ENCODE measurements around the gene DEFB132.

DEFB132 gene

DNA sequence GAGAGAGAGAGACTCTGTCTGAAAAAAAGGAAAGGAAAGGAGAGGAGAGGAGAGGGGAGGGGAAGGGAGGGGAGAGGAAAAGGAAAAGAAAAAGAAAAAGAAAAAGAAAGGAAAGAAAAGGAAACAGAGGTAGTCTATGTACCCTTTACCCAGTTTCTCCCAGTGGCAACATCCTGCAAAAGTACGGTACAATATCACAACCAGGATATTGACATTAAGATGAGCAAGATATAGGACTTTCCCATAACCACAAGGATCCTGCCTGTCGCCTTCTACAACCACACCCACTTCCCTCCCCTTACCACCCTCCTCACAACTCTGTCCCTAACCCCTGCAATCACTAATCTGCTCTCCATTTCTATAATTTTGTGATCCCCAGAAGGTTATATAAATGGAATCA lies 29.0 kb downstream of the DEFB132 start:
- Histone ChIP-seq H3K27me3 (ENCODE audit: control insufficient read depth, insufficient read depth, low read length) (peaks cover 12% of the 10 kb centered on the region), H3K9me3 (ENCODE audit: control insufficient read depth, insufficient read depth, low read length) (no peaks in the 10 kb centered on the region), H3K9ac (ENCODE audit: low read depth, low read length) (no peak overlapping the region), H3K36me3 (ENCODE audit: control insufficient read depth, insufficient read depth, low read length) (no peaks in the 10 kb centered on the region), H3K4me3 (ENCODE audit: low read depth, low read length) (no peak overlapping the region), H3K4me1 (ENCODE audit: control insufficient read depth, insufficient read depth, low read length) (peaks cover 4% of the 10 kb centered on the region)

DNA sequence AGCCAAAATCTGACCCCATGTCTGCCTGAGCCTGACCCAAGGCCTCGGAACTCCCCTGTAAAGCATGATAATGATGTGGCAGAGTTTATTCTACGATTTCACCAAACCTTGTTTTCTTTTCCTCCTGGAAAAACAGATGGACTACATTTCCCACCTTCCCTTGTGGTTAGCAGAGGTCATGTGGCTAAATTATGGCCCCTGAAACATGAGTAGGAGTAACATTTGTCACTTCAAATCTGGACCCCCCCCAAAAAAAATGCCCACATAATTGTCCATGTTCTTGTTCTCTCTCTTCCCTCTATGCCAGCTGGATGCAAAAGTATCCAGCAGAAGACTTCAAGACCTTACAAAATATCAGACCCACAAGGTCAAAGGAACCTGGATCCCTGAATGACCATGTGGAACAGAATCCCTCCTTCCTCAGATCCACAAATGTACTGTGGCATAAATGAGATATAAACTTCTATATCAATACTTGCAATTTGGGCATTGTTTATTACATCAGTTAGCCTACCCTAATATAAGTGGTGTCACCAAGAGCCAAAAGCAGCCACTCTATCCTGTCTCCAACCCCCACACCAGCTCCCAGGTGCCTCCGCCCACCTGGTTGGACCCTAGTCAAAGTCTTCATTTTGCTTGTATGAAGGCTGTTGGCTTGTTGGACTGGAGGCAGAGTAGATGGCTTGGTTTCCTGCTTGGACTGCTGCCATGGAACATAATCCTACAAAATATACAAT lies 31.6 kb downstream of the DEFB132 start:
- Histone ChIP-seq H3K4me1 (ENCODE audit: control insufficient read depth, insufficient read depth, low read length) (peaks cover 7% of the 10 kb centered on the region), H3K36me3 (ENCODE audit: control insufficient read depth, insufficient read depth, low read length) (no peaks in the 10 kb centered on the region), H3K27me3 (ENCODE audit: control insufficient read depth, insufficient read depth, low read length) (peaks cover 31% of the 10 kb centered on the region), H3K4me3 (ENCODE audit: low read depth, low read length) (peak overlapping the region; percentile 91), H3K9ac (ENCODE audit: low read depth, low read length) (no peak overlapping the region), H3K9me3 (ENCODE audit: control insufficient read depth, insufficient read depth, low read length) (no peaks in the 10 kb centered on the region)

DNA sequence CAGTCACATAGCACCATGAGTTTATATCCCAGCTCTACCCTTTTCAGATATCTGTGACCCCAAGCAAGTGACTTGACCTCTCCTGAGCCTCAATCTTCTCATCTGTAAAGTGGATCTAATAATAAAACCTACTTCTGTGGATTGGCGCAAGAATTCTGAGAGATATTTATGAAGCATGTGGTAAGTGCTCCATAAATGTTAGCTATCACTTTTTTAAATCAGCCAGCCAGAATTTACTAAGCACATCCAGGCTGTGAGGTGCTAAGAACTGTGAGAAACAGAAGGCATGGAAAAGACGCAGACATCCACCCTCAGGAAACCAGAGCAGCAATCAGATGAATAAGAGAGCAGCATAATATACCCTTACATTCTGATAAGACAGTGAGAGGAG lies 32.2 kb downstream of the DEFB132 start:
- Histone ChIP-seq H3K4me3 (ENCODE audit: low read depth, low read length) (peak overlapping the region; percentile 91), H3K36me3 (ENCODE audit: control insufficient read depth, insufficient read depth, low read length) (no peaks in the 10 kb centered on the region)

DNA sequence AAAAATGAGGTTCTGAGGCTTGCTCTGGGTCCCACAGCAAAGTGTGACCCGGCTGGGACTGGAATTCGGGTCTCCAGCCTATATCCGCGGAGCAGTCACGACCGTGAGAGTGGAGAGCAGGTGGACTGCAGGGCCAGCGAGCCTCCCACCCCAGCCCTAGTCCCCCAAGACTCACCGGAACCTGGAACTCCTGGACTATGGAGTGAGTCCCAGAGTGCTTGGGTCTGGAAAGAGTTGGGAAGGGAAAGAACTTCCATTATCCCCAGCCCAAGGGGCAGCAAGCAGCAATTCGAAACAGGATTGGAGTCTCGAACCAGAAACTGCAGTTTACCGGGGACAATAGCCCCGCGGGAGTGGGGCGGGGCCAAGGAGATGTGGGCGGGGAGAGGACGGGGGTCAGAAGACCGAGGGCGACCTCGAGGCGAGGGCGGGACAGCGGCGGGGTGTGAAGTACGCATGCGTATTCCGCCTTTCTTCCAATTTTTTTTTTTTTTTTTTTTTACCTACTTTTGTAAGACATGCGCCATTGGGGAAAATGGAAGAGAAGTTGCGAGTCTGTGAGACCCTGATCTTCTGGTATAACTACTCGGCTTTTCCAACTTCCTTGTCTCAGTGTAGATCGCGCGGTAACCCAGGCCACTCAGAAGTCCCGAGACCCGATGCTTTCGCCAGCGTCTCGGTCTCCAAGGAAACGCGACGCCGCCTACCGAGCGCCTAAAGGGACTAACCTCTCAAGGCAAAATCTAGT lies 32.7 kb downstream of the DEFB132 start, which contains the start of gene C20orf96:
TSS of gene C20orf96 (minus strand) at position 667 of the 748 bp plus-strand sequence. CDS start at position 527, 140 bp downstream.
- Histone ChIP-seq H3K9me3 (ENCODE audit: control insufficient read depth, insufficient read depth, low read length) (no peaks in the 10 kb centered on the region), H3K36me3 (ENCODE audit: control insufficient read depth, insufficient read depth, low read length) (no peaks in the 10 kb centered on the region), H3K27me3 (ENCODE audit: control insufficient read depth, insufficient read depth, low read length) (peaks cover 42% of the 10 kb centered on the region), H3K9ac (ENCODE audit: low read depth, low read length) (peak within 1 kb of the TSS; percentile 38), H3K4me3 (ENCODE audit: low read depth, low read length) (peak within 1 kb of the TSS; percentile 91), H3K4me1 (ENCODE audit: control insufficient read depth, insufficient read depth, low read length) (peaks cover 7% of the 10 kb centered on the region)

More for the DNA sequence above, 32.2 kb downstream of the DEFB132 start:
- H3K27me3 ChIP-seq (ENCODE audit: control insufficient read depth, insufficient read depth, low read length): peaks cover 36% of the 10 kb centered on the region
- peaks cover 7% of the 10 kb centered on the region for H3K4me1 ChIP-seq (ENCODE audit: control insufficient read depth, insufficient read depth, low read length)
- H3K9me3 ChIP-seq (ENCODE audit: control insufficient read depth, insufficient read depth, low read length): no peaks in the 10 kb centered on the region
- H3K9ac ChIP-seq (ENCODE audit: low read depth, low read length): peak overlapping the region; percentile 38

DNA sequence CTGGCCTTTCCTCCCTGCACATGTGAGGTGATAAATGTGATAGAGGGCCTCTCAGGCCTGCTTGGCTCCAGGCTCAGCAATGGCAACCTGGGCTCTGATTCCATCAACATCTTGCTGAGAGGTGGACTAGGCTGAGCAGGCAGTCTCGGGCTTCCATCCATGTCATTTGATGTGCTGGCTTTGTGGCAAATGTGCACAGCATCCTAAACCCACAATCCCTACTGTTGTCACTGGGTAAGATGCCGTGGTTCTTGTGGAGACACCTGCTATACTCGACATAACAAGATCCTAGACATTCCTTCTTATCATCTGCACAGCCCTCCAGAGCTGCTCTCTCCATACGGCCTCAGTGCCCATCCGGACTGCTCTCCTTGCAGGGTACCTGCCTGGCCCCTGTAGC lies 37.1 kb downstream of the DEFB132 start:
- H3K9me3 ChIP-seq (ENCODE audit: control insufficient read depth, insufficient read depth, low read length): no peaks in the 10 kb centered on the region
- peaks cover 55% of the 10 kb centered on the region for H3K27me3 ChIP-seq (ENCODE audit: control insufficient read depth, insufficient read depth, low read length)
- peaks cover 8% of the 10 kb centered on the region for H3K4me1 ChIP-seq (ENCODE audit: control insufficient read depth, insufficient read depth, low read length)
- no peak overlapping the region for H3K9ac ChIP-seq (ENCODE audit: low read depth, low read length)
- no peaks in the 10 kb centered on the region for H3K36me3 ChIP-seq (ENCODE audit: control insufficient read depth, insufficient read depth, low read length)
- H3K4me3 ChIP-seq (ENCODE audit: low read depth, low read length): no peak overlapping the region

DNA sequence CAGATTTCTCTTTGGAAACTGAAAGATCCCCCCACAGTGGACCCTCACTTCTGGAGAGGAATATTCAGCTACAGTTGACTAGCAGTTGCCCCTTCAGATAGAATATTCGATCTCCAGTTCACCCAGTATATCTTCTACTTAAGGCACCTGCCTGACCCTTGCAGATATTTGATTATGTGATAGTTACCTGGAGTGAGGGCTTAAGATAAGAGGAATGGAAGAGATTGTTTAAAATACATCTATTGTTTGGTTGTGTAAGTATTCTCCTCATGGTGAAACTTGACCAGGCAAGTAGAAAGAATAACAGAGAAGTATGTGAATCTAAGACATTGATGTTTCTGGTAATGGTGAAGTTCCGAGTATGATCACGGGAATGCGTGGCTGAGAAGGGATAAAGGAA lies 38.3 kb downstream of the DEFB132 start:
- Histone ChIP-seq H3K4me3 (ENCODE audit: low read depth, low read length) (no peak overlapping the region), H3K27me3 (ENCODE audit: control insufficient read depth, insufficient read depth, low read length) (peaks cover 54% of the 10 kb centered on the region), H3K9ac (ENCODE audit: low read depth, low read length) (no peak overlapping the region), H3K9me3 (ENCODE audit: control insufficient read depth, insufficient read depth, low read length) (no peaks in the 10 kb centered on the region), H3K4me1 (ENCODE audit: control insufficient read depth, insufficient read depth, low read length) (peaks cover 13% of the 10 kb centered on the region), H3K36me3 (ENCODE audit: control insufficient read depth, insufficient read depth, low read length) (no peaks in the 10 kb centered on the region)

DNA sequence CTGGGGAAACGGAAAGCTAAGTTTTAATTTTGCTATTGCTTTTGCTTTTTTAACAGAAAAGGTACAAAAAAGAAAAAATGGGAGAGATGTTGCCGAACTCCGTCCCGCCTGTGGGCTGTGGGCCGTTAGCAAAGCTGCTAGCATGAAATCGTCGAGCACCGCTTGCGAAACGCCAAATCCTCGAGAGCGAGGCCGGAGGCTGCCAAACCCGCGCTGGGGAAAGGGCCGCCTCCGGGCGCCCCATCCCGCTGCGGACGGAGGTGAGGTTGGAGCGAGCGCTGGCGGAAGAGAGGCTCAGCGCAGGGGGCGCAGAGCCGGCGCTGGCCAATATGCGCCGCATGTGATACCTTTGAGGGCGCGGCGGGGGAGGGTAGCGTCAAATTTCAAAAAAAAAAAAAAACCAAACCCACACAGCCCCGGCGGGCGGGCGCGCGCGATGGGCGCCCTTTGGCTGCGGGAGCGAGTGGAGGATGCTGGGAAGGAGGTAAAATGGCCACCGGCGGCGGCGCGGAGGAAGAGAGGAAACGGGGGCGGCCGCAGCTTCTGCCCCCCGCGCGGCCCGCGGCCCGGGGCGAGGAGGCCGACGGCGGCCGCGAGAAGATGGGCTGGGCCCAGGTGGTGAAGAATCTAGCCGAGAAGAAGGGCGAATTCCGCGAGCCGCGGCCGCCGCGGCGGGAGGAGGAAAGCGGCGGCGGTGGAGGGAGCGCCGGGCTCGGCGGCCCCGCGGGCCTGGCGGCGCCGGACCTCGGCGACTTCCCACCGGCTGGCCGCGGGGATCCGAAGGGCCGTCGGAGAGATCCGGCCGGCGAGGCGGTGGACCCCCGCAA lies 39.8 kb downstream of the DEFB132 start, which contains the start of gene ZCCHC3:
TSS of gene ZCCHC3 (plus strand) at position 473 of the 827 bp plus-strand sequence. CDS start at position 490, 17 bp downstream.
- Histone ChIP-seq H3K4me1 (ENCODE audit: control insufficient read depth, insufficient read depth, low read length) (peaks cover 20% of the 10 kb centered on the region), H3K36me3 (ENCODE audit: control insufficient read depth, insufficient read depth, low read length) (no peaks in the 10 kb centered on the region), H3K4me3 (ENCODE audit: low read depth, low read length) (peak within 1 kb of the TSS; percentile 72), H3K9me3 (ENCODE audit: control insufficient read depth, insufficient read depth, low read length) (no peaks in the 10 kb centered on the region), H3K9ac (ENCODE audit: low read depth, low read length) (peak within 1 kb of the TSS; percentile 29), H3K27me3 (ENCODE audit: control insufficient read depth, insufficient read depth, low read length) (peaks cover 39% of the 10 kb centered on the region)

DNA sequence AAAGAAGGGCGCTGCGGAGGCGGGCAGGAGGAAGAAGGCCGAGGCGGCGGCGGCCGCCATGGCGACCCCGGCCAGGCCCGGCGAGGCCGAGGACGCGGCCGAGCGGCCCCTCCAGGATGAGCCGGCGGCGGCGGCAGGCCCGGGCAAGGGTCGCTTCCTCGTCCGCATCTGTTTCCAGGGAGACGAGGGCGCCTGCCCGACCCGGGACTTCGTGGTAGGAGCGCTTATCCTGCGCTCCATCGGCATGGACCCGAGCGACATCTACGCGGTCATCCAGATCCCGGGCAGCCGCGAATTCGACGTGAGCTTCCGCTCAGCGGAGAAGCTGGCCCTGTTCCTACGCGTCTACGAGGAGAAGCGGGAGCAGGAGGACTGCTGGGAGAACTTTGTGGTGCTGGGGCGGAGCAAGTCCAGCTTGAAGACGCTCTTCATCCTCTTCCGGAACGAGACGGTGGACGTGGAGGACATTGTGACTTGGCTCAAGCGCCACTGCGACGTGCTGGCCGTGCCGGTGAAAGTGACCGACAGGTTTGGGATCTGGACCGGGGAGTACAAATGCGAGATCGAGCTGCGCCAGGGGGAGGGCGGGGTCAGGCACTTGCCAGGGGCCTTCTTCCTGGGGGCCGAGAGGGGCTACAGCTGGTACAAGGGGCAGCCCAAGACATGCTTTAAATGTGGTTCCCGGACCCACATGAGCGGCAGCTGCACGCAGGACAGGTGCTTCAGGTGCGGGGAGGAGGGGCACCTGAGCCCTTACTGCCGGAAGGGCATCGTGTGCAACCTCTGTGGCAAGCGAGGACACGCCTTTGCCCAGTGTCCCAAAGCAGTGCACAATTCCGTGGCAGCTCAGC lies 40.6 kb downstream of the DEFB132 start:
- H3K4me3 ChIP-seq (ENCODE audit: low read depth, low read length): peak overlapping the region; percentile 72
- H3K36me3 ChIP-seq (ENCODE audit: control insufficient read depth, insufficient read depth, low read length): no peaks in the 10 kb centered on the region
- H3K9ac ChIP-seq (ENCODE audit: low read depth, low read length): peak overlapping the region; percentile 29
- peaks cover 23% of the 10 kb centered on the region for H3K4me1 ChIP-seq (ENCODE audit: control insufficient read depth, insufficient read depth, low read length)
- peaks cover 36% of the 10 kb centered on the region for H3K27me3 ChIP-seq (ENCODE audit: control insufficient read depth, insufficient read depth, low read length)
- no peaks in the 10 kb centered on the region for H3K9me3 ChIP-seq (ENCODE audit: control insufficient read depth, insufficient read depth, low read length)

DNA sequence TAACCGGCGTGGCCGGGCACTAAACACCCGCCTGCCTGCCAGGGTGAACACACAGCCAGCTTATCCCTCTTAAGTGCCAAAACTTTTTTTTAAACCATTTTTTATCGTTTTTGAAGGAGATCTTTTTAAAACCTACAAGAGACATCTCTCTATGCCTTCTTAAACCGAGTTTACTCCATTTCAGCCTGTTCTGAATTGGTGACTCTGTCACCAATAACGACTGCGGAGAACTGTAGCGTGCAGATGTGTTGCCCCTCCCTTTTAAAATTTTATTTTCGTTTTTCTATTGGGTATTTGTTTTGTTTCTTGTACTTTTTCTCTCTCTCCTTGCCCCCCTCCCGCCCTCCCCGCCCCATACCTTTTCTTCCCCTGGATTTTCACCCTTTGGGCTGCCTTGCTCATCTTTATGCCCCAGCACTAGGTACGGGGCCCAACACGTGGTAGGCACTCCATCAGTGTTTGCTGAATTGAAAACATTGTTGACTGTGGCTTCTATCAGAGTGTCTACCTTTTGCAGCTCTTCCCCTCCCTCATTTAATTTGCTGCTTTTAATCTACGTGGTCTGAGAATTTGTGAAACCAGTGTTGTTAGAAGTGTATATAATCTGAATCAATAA lies 41.4 kb downstream of the DEFB132 start:
- peak overlapping the region; percentile 29 for H3K9ac ChIP-seq (ENCODE audit: low read depth, low read length)
- H3K9me3 ChIP-seq (ENCODE audit: control insufficient read depth, insufficient read depth, low read length): no peaks in the 10 kb centered on the region
- peaks cover 23% of the 10 kb centered on the region for H3K4me1 ChIP-seq (ENCODE audit: control insufficient read depth, insufficient read depth, low read length)
- peak overlapping the region; percentile 72 for H3K4me3 ChIP-seq (ENCODE audit: low read depth, low read length)
- no peaks in the 10 kb centered on the region for H3K36me3 ChIP-seq (ENCODE audit: control insufficient read depth, insufficient read depth, low read length)
- H3K27me3 ChIP-seq (ENCODE audit: control insufficient read depth, insufficient read depth, low read length): peaks cover 32% of the 10 kb centered on the region

DNA sequence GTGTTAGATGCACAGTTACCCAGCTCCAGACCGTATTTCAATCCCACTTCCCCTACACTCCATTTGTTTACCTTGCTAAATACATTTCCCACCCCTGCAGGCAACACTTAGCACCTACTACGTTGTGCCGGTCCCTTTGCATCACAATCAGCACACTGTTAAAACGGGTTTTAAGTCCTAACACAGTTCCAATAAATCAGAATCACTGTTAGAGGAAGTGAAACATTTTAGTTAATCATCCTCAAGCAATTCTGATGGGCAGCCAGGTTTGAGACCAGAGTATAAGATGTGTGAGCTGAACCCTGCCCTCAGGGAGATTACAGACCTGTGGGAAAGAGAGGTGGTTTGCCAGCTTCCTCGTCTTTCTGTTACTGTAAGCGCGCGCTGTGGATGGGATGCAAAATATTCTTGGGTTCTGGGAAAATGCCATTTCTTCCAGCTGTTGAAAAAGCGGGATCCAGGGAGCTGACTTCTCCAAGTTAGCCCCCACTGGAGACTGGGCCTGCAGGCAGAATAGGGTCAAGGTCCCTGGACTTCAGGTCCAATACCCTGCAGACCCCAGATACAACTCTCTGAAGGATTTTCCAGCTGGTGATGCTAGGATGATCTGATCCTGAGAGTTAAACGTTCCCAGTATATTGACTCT lies 42.9 kb downstream of the DEFB132 start:
- no peaks in the 10 kb centered on the region for H3K36me3 ChIP-seq (ENCODE audit: control insufficient read depth, insufficient read depth, low read length)
- no peaks in the 10 kb centered on the region for H3K9me3 ChIP-seq (ENCODE audit: control insufficient read depth, insufficient read depth, low read length)
- H3K27me3 ChIP-seq (ENCODE audit: control insufficient read depth, insufficient read depth, low read length): peaks cover 17% of the 10 kb centered on the region
- peaks cover 23% of the 10 kb centered on the region for H3K4me1 ChIP-seq (ENCODE audit: control insufficient read depth, insufficient read depth, low read length)
- H3K4me3 ChIP-seq (ENCODE audit: low read depth, low read length): peak overlapping the region; percentile 72
- H3K9ac ChIP-seq (ENCODE audit: low read depth, low read length): no peak overlapping the region
